Measurements from ENCODE around the gene ADTRP. TPM values are rescaled to one million over a fixed set of nuclear protein-coding genes. Genes with fewer than 3 reads are reported as not detected.

ADTRP gene
- total RNA-seq: 27.0 and 75.8 TPM in 2 replicates

GRCh38 chr6:11778648-11779328 is at the start of gene ADTRP:
Gene ADTRP (minus strand): TSS chr6:11778803. CDS start chr6:11778759, 44 bp downstream.

Other genes with a start within 250 kb of the ADTRP start
- gene TMEM170B, start 241.1 kb downstream of the ADTRP start, total RNA-seq: 0.04 and 0.08 TPM in 2 replicates
- gene HIVEP1, start 233.5 kb upstream of the ADTRP start, total RNA-seq: 14.0 and 25.8 TPM in 2 replicates

Data from hair follicular keratinocyte (primary cell).